Neural progenitor cell (in vitro differentiated cells): Measurements from ENCODE around the gene ADGRD1.

Experiments used
- CTCF ChIP-seq: fragments of 200-600 bp; sonication (generic); IDR thresholded peaks from 2 replicates; pipeline ENCODE4 v1.5.1; 2017; ENCODE audit warnings: antibody characterized with exemption, mild to moderate bottlenecking
- EZH2 ChIP-seq: fragments of 200-600 bp; sonication (generic); IDR thresholded peaks from 2 replicates; pipeline ENCODE4 v1.6.1; 2017; ENCODE audit warnings: antibody characterized with exemption, mild to moderate bottlenecking, moderate library complexity
- EZH2phosphoT487 ChIP-seq: fragments of 200-600 bp; sonication (generic); IDR thresholded peaks from 2 replicates; pipeline ENCODE4 v1.6.1; 2017; ENCODE audit warnings: antibody characterized with exemption

DNA sequence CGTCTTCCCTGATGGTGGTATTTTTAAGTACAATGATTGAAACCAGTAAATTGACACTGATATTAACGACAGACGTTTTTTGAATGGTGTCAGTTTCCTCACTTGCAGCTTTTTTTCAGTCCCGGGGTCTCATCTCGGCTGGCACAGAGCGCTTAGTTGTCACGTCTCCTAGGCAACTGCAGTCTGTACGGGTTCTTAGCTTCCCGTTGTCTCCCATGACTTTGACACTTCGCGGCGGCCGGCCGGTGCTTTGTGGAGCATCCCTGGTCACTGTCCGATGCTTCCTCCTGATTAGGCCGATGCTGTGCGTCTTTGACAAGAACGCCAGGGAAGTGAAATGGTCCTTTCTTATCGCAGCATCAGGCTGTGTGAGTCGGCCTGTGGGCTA lies 67.4 kb downstream of the ADGRD1 start:
- no peak for TF ChIP-seq CTCF
- no peak for TF ChIP-seq EZH2phosphoT487
- TF ChIP-seq EZH2 = no peak
